GM18907 (cell line): ENCODE measurements around the gene GNAO1.
A peak's percentile ranks its signal among the peaks of the same experiment; 100 is the strongest.

Experiments
- ATAC-seq: cut with Tn5 transposase; IDR thresholded peaks from one replicate; pipeline ENCODE4 v1.9.1; 2021; ENCODE audit warnings: mild to moderate bottlenecking, moderate library complexity; ENCODE audit not compliant: unreplicated experiment

The GNAO1 gene

DNA sequence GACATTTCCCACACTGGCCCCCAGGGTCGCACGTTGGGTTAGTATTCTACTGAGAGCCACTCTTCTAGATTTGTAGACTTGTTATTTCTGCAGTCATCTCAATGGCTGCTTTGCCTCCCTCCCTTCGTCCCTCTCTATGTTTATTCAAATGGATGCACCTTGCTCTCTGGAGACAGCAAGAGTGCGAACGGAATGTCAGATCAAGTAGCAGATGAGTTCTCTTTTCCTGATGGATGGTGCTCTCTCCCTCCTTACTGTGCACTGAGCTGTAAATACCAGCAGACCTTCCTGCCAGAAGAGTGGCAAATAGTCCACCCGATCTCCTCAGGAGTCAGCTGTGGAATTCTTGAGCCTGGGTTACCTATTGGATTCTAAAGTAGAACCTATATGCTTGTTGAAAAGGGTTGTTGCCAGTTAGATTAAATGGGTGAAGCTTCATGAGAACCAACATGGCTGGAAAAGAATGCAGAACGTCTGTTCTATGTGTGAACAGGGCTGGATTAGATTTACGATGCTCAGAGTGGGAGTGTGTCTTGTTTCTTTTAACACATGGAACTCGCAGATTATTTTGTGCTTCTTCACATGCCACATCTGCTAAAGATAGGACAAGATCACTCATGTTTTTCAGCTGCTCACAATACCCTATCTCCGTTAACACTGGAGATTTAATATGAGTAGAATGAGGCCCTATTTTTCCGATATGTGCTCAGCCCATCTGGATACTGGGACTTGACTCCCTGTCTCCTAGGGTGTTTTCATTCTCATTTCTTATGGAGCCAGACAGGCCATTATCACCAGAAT, 6.1 kb downstream of the GNAO1 start:
- ATAC-seq = no peak

DNA sequence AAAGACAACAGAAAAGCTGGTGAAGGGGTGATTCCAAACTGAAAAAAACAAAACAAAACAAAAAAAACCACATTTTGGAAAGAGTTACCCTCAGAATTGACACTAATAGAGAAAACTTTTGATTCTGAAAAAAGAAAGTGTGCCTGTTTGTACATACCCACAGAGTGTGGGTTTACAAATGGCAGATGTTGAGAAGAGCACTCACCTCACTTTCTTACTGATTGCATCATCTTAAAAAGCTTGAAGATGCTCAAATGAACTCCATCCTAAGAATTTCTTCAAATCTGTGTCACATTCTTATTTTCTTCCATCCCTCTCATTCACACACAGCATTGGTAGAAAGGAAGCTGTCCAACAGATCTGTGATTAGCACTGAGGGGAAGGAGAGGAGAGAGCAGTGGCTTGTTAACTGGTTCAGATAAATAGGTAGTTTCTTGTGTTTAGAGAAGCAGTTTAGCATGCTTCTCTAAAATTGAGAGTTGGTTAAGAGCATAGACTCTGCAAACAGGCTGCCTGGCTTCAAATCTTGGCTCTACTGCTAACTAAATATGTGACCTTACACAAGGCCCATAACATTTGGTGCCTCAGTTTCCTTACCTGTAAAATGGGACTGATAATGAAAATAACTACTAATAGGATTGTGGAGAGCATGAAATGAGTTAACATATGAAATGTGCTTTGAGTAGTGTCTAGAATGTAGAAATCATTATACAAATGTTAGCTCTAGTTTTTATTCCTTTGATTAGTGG, 6.9 kb downstream of the GNAO1 start:
- ATAC-seq = no peak

DNA sequence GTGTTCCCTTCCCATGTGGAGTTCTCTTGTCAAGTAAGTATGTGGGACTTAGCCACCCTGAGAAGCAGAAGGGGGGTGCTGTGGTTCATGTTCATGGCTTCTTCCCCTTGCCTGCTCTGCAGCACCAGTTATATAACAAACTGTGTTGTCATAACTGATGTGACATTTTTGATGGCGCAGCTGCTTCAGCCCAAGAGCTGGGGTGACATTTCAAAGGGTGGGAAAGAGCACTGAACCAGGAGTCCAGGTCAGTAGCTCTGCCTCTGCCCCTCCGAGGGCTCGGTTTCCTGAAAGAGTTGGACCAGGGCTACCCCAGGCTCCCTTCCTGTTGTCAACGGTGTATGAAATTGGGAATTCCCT, 7.4 kb downstream of the GNAO1 start:
- peak; percentile 12 for ATAC-seq

DNA sequence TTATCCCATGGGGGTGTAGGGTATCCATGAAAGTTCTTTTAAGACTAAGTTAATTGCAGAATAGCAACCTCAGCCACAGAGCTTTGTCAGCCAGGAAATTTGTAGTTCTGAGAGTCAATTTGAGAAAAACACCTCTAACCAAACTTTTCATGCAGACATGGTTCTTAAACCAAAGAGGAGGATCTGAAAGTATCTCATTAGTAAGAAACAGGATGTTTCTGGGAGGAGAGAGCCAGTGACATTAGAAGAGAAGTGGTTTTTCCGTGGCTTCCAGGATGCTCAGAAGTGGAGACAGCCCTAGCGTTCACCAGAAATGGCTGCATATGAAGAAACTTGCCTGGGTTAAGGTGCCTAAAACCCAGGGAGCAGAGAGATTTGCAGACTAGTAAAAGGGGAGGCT, 7.9 kb downstream of the GNAO1 start:
- peak; percentile 58 for ATAC-seq

DNA sequence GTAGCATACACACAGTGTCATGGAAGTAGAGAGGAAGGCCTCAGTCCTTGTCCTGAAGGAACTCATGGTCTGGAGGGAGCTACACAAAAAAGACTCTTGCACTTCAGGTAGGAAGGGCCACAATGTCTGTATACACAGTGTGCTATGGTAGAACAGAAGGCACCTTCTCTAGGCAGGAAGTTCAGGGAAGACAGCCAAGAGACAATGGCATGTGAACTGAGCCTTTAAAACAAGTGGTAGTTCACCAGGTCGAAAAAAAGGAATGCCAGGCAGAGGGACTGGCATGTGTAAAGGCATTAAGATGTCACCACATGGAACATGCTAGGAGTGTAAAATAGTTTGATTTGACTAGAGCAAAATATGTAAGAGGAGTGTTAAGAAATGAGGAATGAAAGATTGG, 9.7 kb downstream of the GNAO1 start:
- no peak for ATAC-seq

DNA sequence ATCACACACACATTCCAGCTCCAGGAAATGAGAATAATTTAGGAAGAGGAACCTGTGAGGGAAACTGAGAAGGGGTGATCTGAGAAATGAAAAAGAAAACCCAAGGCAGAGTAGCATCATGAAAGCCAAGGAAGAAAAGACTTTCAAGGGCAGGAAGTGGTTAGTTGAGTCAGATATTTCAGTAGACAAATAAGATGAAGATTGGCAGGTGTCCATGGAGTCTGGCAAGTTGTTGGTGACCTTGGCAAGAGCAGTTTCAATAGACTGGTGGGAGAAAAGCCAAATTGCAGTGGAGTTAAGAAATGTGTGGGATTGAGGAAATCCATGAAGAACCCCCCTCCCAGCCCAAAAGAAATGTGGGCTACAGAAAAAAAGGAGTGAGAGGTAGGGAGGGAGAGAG, 10.7 kb downstream of the GNAO1 start:
- ATAC-seq = no peak

DNA sequence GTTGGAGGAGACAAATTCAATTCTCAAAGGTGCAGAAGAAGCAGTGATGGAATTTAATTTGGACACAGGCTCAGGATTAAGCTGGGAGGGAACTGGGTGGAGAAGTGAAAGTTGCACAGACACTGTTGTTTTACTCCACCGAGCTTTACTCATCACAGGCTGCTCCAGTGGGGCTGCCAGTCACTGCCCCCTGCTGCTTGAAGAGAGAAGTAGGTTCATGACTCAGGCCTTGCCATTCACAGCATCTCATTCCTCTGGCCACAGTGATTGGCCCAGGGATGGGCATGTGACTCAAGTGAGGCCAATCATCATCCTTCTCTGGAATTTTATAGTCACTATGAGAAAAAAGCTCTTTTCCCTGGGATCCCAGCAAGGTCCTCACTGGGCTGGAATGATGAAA, 11.8 kb downstream of the GNAO1 start:
- peak; percentile 57 for ATAC-seq

DNA sequence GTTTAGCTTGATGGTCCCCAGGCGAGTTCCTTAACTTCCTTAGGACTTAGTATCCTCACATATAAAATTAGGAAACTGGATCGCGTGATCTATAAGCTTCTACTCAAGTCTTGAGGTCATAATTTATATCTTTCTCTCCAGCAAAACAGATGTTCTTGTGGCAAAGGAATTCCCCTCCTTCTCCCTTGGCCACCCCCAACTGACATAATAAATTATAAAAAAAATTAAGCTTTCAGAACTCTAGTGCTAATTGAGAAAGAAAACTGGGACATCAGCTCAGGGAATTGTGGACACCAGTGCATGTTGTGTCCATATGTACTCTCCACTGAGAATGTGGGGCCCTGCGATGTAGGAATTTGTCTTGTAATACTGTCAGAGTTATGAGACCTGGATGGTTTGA, 13.5 kb downstream of the GNAO1 start:
- no peak for ATAC-seq

DNA sequence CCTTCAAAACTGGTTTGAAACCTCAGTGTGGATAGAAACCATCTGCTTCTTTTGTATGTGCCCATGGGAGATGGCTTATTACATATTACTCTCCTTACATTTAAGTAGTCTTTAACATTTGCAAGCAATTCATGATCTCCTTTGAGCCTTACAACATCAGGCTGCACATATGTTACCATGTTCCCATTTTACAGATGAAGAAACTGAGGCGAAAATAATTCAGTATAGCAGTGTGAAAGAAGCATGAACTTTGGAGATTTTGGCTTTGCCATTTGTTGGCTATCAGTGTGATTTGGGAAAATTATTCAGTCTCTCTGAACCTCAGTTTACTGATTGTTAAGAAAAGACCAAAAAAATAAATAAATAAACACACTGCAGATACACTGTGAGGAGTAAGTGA, 15.7 kb downstream of the GNAO1 start:
- ATAC-seq = no peak

DNA sequence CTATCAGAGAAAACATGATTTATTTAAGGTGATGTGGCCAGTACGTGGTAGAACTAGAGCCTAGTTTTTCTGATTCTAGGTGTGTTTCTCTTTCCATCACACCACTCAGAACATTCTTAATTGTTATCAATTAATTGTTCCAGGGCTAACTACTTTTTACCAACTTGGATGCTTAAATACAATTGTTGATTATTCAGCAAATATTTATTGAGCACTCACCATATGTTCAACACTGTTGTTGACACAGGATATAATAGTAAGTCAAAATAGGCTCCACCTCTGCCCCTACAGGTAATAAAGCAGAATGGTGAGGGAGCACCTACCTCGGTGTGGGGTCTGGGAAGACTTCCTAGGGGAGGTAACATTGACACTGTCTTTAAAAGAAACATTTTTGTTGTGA, 16.1 kb downstream of the GNAO1 start:
- no peak for ATAC-seq

DNA sequence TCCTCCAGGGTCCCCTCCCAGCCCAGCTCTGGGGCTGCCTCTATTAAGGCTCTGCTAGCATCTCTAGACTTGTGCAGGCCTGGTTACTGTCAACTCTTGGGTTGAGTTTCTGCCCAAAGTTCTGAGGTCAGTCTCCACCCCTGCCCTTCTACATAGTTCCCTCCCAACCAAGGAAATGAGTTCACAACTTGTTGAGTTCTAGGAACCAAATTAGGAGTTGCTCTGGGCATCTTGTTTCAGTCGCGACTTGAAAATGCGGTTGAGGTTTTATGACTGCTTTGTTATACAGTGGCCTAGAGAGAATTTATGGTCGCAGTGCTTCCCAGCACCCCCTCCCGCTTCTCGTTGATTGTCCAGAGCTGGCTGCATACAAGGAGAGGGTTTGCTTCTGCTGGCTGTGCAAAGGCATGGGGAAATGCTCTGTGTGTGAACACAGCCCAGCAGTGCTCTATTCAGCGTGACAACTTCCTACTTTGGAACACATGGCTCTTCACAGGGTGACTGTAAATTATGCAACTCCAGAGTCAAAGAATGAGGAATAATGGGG, 20.2 kb downstream of the GNAO1 start:
- no peak for ATAC-seq

DNA sequence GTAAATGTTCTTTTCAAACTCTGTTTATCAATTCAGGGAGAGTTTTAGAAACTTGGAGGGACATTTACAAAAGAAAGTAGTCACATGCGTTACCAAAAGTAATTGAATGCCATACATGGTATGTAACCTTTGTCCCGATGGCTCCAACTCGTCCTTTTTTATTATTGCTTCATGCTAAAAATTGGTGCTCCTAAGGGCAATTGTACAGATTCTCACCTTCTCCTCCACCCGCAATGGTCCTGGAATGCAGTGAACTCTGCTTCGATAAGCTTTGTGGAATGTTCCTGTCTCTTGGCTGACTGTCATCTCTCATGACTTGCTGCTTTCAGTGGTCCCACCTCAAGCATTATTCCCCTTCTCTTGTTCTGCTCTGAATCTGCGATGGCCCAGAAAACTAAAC, 20.9 kb downstream of the GNAO1 start:
- no peak for ATAC-seq

DNA sequence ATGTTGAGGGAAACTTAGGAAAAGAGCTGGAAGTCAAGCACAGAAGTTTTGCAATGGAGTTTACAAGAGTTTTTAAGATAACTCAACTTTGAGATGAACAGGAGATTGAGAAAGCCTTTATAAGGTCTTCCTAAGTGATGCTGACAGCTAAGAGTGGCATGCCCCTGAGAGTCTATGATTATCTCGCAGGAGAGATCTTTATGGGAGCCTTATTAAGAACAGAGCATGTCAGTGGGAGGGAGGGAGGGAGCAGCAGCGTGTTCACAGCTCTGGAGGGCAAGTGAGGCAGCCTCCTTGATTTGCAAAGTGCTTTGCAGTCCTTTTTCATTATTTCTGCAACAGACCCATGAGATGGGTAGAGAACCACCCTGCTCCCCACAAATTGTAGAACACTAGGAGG, 30.7 kb downstream of the GNAO1 start:
- ATAC-seq = no peak

DNA sequence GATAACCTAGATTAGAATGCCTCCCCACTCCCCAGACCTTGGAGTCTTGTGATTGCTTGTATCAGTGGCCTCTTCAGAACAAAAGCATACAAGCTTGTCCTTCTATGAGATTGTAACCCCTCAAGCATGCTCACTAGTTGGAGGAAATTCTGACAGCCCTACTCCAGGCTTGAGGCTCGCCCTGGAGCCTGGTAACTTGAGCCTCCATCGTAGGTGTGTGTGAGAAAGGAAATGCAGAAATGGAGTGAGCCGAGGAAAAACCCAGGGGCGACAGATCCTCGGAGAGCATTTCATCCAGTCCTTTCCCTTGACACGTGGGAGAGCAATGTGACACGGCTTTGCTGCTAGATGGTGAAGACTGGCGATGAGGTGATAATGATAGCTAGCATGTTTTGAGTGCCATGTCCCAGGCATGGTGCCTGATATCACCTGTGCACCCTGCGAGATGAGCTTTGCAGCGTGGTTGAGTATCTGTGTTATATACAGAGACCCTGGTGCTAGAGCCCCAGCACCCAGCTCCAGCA, 31.2 kb downstream of the GNAO1 start:
- no peak for ATAC-seq

DNA sequence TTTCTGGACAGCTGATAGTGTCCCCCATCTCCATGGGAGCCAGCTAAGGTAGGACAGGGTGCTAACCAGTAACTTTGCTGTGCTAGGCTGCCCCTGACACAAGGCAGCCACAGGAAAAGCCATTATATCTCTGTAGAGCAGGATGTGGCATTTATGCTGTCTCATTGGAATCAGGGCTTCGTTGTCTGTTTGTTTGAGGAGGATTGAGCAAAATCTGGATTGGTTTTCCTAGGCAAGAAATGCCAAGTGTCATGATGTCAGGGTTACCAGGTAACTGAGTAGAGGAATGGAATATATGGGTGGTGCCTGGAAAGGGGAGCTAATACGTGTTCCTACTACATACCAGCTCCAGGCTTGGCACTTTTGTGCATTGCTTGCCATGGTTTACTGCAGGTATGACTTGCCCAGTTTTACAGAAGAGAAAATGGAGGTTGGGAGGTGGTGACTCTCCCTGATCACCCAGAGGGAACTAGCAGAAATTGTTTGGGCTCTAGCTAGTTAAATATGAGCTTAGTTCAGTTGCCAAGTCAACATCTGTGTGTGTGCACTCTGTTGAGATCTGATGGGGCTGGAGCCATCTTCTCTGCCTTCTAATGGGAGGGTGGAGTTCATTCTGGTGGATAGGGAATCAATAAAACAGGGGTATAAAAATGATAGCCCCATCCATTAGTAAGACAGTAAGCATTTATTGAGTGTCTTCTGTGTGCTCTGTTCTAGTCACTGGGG, 33.9 kb downstream of the GNAO1 start:
- no peak for ATAC-seq

DNA sequence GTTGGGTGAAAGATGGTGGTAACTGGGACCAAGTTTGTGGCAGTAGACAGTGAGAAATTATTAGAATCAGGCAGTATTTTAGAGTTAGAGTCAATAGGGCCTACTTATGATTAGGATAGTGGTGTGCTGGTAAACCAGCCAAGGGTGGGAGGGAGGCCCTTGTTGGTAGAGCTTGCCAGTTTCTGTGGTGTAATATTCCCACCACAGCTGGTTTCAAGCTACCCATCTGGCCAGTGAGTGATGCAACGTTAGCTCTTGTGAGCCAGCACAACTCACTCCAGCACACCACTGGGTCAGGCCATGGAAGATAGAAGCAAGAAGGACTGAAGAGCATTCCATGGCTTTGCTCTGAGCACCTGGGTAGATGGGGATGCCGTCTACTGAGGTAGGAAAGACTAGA, 34.9 kb downstream of the GNAO1 start:
- no peak for ATAC-seq

DNA sequence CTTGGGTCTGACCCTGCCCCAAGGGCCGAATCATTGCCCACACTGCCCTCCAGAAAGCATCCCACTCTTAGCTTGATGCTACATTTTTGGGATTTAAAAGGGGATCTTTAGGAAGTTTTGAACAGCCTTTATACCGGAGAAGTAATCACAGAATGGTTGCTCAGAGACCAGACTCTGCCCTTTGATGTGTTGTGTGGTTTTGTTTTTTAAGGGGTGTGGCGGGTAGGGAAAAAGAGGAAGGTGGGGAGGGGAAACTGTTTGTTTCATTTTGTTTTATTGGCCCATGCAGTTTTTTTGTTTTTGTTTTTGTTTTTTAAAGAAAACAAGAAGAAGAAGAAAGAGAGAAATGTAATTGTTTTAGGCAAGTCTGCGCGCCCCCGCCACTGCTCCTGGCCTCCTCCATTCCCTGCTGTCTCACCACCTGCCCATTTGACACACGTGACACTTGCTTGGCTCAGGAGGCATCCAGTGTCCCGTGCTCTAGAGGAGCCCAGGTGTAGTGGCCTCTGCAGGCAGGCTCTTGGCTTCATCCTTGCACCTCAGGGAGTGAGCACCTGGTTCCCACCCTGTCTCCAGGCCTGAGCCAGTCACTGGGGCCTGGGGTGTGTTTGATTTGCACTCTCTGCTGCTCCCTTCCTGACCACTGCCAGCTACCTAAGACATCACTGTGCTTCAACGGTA, 35.7 kb downstream of the GNAO1 start:
- no peak for ATAC-seq

DNA sequence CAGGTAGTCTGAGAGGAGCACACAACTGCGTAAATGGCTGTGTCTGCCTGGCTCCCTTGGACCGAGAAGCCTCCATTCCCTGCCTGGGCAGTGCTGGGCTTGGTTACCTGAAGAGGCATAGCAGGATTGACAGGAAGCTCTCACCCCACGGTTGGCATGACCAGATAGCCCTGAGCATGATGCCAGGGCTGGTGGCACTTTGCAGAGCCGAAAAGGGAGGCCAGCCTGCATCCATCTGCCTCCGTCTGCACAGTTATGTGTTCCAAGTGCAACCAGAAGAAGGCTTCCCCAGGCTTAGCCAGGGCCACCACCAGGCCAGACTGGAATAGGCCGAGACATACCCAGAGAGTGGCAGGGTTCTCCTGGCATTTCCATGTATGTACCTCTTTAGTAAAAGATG, 36.6 kb downstream of the GNAO1 start:
- ATAC-seq = no peak

DNA sequence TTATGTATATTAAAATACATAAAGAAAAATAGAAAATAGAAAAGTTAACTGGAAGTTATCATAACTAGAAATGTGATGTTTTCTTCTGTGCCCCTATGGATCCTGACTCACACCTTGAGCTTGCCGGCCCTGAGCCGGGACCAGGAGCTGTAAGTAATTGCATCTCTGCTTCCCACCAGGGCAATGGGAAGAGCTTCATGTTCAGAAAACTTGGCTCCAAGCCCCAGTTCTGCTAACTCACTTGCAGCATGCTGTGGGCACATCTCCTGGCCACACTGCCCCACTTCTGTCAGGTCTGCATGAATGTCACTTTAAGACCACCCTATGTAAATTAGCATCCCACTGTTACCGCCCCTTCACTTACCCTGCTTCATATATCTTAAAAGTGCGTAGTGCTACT, 37.2 kb downstream of the GNAO1 start:
- ATAC-seq = no peak

DNA sequence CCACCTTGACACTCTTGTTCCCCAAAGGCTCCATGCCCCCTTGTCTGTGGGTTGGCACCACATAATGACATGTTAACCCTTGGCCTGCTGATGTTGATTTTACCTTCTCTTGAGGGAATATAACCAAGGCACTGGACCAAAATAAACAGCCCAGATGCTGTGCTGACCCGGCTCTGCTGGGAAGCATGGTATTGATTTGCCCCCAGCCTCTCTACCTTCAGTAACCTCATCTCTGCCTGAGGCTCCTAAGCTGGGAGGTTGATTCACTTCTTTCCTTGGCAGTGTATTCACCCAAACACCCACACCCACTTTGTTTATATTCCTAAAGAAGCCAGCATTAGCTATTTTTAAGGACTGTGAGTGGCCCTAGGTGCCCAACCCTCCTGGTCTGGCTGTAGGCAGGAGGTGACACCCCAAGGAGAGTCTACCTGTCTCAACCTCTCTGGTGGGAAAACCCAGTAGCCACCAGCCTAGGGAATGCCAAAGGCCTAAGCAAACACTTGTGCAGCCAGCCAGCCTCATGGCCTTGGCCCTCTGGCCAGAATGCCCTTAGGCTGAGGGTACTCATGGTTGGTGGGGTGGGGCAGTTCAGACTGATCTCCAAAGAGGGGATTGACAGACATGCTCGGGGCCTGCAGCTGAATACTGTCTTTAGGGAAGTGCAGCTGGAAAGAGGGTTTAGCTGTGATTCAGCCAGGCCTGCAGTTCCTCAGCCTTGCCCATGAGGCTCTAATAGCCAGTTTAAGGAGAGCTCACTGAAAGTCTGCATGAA, 42.7 kb downstream of the GNAO1 start:
- no peak for ATAC-seq
